Measurements from ENCODE around the gene KCNN3.

Gene KCNN3

GRCh38 chr1:154719586-154720327 is 150.3 kb downstream of the KCNN3 start:
- no peak for FAIRE-seq

GRCh38 chr1:154718566-154718965 is 151.5 kb downstream of the KCNN3 start:
- FAIRE-seq, result no peak

GRCh38 chr1:154717528-154717924 is 152.6 kb downstream of the KCNN3 start:
- FAIRE-seq, result no peak

GRCh38 chr1:154716614-154717527 is 153.2 kb downstream of the KCNN3 start:
- no peak for FAIRE-seq

- no peak for FAIRE-seq
These were observed 154.1 kb downstream of the KCNN3 start for GRCh38 chr1:154716011-154716410.

GRCh38 chr1:154715385-154715784 is 154.7 kb downstream of the KCNN3 start:
- FAIRE-seq, result no peak

DNA sequence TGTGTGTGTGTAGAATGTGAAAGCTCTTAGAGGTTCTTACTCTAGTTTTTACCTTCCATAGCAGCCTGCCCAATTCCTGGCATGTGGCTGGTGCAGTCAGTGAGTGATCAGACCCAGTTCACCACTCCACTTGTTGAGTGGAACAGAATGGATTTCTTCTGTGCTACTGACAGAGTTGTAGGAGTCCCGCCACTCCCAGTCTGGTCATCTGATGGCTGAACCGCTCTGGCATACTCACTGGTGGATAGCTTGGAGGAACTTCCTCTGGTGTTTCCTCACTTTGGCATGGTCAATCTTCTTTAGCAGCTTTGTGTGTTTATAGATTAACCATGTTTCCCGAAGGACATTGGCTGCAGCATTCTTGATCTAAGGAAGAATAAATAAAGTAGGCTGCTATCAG is 155.4 kb downstream of the KCNN3 start:
- FAIRE-seq, result no peak

DNA sequence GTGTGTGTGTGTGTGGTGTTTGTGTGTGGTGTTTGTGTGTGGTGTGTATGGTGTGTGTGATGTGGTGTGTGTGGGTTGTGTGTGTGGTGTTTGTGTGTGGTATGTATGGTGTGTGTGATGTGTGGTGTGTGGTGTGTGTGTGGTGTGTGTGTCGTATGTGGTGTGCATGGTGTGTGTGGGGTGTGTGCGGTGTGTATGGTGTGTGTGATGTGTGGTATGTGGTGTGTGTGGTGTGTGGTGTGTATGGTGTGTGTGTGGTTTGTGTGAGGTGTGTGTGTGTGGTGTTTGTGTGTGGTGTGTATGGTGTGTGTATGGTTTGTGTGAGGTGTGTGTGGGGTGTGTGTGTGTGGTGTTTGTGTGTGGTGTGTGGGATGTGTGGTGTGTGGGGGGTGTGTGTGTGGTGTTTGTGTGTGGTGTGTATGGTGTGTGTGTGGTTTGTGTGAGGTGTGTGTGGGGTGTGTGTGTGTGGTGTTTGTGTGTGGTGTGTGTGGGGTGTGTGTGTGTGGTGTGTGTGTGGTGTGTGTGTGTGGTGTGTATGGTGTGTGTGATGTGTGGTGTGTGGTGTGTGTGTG is 155.9 kb downstream of the KCNN3 start:
- peak; percentile 92 for FAIRE-seq

DNA sequence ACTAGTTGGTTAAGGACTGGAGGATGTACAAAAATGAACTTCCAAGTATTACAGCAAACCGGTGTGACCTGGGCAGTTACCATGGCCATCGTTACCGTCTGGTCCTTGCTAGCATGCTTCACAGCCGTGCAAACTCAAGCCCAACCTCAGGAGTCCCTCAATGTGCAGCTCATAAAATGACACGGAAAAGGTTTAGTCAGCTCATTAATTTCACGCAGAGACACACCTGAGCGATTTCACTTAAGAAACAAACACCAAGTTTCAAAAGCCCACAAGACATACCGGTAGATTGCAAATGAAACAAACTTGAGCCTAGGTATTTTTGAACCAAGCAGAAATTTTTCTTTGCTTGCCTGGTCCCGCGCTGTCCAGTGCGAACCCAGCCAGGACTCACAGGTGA is 157.1 kb downstream of the KCNN3 start:
- no peak for FAIRE-seq

DNA sequence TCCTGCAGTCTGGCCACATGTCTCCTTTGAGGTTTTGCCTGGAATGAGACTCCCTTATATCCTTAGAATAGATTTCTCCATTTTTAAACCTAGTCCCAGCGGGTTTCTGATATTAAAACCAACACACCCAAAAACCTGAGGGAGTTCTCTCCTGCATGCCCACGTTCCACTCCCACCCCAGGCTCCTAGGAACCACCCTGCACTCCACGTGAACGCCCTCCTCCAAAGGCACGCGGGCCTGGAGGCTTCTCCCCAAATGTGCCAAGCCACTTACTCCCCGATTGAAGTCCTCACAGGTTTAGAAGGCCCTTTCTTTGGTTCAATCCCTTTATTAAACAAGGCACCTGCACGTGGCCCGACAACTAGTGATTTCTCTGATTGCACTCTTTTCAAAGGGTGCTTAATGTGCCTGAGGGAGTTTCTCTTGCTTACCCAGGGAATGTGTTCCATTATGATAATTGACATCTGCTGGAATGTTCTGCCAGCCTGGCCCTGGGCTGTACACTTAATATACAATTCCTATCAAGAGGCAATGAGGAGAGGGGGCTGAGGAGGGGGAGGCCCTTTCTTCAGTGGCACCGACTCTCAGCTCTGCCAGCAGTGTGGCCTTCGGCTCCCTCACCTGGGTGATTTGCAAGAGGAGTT is 157.8 kb downstream of the KCNN3 start:
- FAIRE-seq, result no peak

GRCh38 chr1:154711416-154711815 is 158.7 kb downstream of the KCNN3 start:
- FAIRE-seq, result no peak

DNA sequence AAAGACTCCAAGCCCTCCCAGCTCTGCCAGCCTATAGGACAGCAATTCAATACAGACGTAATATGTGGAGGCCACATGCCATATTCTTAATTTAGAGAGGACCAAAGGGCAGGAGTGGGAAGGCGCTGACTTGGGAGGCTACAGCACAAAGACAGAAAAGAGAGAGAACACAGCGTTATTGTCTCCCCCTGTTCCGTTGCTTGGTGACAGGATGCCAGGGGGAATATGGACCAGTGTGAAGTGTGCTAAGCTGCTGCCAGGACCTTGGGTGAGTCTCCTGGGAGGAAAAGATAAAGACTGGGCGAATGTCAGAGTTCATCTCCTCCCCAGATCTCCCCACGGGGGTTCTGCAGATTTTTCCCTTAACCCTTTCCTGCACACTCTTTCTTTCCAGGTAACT is 160.0 kb downstream of the KCNN3 start:
- no peak for FAIRE-seq

- no peak for FAIRE-seq
These were observed 162.1 kb downstream of the KCNN3 start for GRCh38 chr1:154707901-154708463.

- FAIRE-seq, result no peak
These were observed 163.2 kb downstream of the KCNN3 start for GRCh38 chr1:154706851-154707250.

DNA sequence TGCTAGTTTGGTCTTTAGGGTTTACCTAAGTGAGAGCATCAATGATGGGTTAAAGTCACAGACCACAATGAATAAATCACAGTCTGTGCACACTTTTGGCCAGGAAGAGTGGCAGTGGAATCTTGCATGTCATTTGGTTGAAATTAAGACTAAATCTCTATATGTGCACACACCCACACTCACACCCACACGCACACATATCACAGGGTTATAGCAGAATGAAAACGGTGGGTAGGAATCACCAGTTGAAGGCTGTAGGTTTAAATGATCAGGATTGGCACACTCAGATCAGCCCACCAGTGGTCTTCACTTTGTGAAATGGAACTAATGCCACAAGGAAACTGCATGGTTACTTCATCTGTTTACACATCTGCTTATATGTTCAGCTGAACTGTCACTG is 164.5 kb downstream of the KCNN3 start:
- no peak for FAIRE-seq

DNA sequence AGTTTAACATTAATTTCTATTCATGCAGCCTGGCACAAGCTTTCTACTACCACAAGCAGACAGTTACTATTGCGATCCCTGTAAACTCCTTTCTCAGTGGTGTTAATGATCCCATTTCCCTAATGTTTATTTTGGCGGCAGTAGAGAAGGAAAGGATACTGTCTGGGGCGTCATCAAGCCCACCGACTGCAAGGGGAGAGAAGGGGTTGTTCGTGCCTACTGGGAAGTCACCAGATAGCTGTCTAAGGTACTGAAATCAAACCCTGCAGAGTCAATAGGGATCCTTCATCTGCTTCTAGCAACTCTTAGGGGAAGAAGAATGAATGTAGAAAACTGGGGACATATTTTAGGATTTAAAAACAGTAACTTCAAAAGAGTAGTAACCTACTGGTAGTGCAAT is 166.9 kb downstream of the KCNN3 start:
- FAIRE-seq, result no peak

DNA sequence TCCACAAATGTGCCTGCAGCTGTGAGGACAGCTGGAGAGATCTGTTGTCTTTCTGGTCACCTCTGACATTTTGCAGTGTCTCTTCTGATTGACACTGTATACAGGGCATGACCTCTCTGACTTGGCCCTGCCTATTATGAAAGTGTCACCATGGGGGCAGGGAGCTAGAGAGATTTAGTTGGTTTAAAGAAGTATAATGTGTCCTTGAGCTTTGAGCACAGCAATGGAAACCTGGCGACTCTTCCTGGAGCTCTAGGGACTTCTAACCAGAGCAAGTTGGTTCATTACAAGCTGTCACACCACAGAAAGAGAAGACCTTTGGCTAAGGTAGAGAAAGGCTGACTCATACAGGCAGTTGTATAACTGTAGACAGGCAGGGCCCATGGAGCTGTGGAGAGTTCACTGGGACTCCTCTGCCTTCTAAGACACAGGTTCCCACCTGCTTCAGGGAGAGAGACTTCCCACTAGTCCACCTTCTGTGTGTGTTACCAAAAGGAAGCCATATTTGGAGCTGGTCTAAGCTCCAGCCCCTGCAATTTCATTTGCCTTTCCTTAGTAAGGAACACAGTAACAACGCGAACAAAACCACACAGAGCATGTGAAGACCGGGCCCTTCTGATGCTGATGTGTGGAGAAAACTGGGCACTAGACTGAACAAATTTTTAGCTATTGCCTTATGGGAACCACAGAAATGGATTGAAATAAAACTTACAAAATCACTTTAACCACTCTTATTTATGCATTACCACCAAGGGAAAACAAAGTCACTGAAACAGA is 171.6 kb downstream of the KCNN3 start:
- no peak for FAIRE-seq

DNA sequence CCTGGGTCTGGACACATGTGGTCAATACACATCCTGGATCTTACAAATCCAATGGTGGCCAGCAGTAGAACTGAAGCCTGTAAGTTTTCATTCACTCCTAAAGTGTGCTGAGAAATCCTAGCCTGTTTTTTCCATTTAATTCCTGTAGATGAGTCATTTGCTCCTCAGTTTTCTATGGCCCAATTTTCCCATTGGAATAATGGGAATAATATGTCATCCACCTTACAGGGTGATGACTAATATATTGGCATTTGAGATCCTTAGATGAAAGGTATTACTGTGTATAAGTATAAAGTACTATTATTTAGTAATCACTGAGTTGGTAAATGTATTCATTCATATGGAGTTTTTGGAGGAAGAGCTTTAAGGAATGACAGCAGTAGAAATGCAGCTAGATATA is 172.4 kb downstream of the KCNN3 start:
- no peak for FAIRE-seq

GRCh38 chr1:154696456-154696855 is 173.6 kb downstream of the KCNN3 start:
- no peak for FAIRE-seq

DNA sequence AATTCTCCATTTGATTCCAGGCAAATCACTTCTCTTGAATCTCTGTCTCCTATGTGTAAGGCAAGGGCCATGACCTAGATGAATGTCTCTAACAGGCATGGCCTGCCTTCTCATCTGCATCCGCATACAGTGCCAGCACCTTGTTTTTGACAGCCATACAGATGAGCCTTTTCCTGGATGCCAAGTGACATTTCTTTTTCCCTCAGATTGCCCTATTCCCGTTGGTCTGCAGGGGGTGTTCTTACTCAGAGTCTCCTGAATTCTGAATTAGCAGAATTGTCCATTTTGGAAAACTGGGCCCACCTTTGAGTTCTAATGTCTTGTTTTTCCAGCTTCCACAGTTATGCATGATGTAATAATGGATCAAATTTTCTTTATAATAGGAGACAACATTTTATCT is 174.1 kb downstream of the KCNN3 start:
- no peak for FAIRE-seq

DNA sequence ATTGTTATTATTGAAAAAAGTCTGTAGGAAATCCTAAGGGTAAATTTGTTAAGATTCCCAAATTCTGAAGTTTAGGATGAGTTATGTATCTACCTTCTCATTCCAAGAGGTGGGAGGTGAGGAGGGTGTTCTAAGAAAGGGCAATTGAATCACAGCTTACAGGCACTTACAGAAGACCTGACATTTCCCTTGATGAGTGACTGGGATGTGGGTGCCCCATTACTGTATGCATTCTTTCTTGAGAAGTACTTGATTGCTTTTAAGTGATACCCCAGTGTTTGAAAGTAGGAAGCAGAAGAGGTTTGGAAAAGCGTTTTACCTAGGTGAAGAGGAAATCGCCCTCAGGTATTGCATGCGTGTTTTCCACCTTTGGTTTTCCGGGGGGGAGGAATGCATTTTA is 175.1 kb downstream of the KCNN3 start:
- no peak for FAIRE-seq

- FAIRE-seq, result no peak
These were observed 181.0 kb downstream of the KCNN3 start for GRCh38 chr1:154689083-154689482.
